ENCODE data around the gene MEIOB. TPM values are rescaled to one million over a fixed set of nuclear protein-coding genes. Genes with fewer than 3 reads are reported as not detected.

Gene MEIOB
- total RNA-seq, 1 donor from 2014 or later, result 3.7 TPM

GRCh38 chr16:1917056-1917664 is 45.2 kb upstream of the MEIOB start:
- TF ChIP-seq EZH2 (IDR thresholded peaks at IDR 0.05) (no peak), CTCF (IDR thresholded peaks at IDR 0.05) (no peak), EZH2phosphoT487 (IDR thresholded peaks at IDR 0.05) (no peak)
- Mint-ChIP-seq H3K27ac (no peak overlapping the region), H3K9me3 (no peaks in the 10 kb centered on the region), H3K36me3 (no peaks in the 10 kb centered on the region), H3K4me1 (peaks cover 20% of the 10 kb centered on the region), H3K27me3 (ENCODE audit: insufficient read depth, low read depth) (peaks cover 53% of the 10 kb centered on the region), H3K4me3 (peak overlapping the region; percentile 55)
- Histone ChIP-seq H3K36me3 (no peaks in the 10 kb centered on the region), H4K20me1 (ENCODE audit: low read depth) (peaks cover 25% of the 10 kb centered on the region), H2AFZ (replicated peaks) (no peak overlapping the region), H3K4me3 (peak overlapping the region; percentile 40), H3K9ac (no peak overlapping the region), H3F3A (ENCODE audit: low read depth) (peaks cover 31% of the 10 kb centered on the region), H3K27ac (no peak overlapping the region), H3K9me3 (ENCODE audit: low read depth) (no peaks in the 10 kb centered on the region), H3K4me2 (peak overlapping the region; percentile 69), H3K27me3 (peaks cover 67% of the 10 kb centered on the region), H3K79me2 (ENCODE audit: low read depth) (no peaks in the 10 kb centered on the region), H3K4me1 (peaks cover 49% of the 10 kb centered on the region)
- DNase-seq (ENCODE audit: low spot score), result peak; percentile 30

- DNase-seq (ENCODE audit: low spot score), result peak; percentile 82
- no peak overlapping the region for H3K27ac Mint-ChIP-seq
- H2AFZ ChIP-seq (replicated peaks), result no peak overlapping the region
- peaks cover 31% of the 10 kb centered on the region for H3F3A ChIP-seq (ENCODE audit: low read depth)
- H3K9me3 ChIP-seq (ENCODE audit: low read depth), result no peaks in the 10 kb centered on the region
- peaks cover 53% of the 10 kb centered on the region for H3K27me3 Mint-ChIP-seq (ENCODE audit: insufficient read depth, low read depth)
- no peaks in the 10 kb centered on the region for H3K9me3 Mint-ChIP-seq
- H3K9ac ChIP-seq, result no peak overlapping the region
- H3K79me2 ChIP-seq (ENCODE audit: low read depth), result no peaks in the 10 kb centered on the region
- no peaks in the 10 kb centered on the region for H3K36me3 Mint-ChIP-seq
- peaks cover 62% of the 10 kb centered on the region for H3K27me3 ChIP-seq
- peak overlapping the region; percentile 55 for H3K4me3 Mint-ChIP-seq
- no peaks in the 10 kb centered on the region for H3K36me3 ChIP-seq
- no peak for TF ChIP-seq EZH2 (IDR thresholded peaks at IDR 0.05)
- no peak for TF ChIP-seq CTCF (IDR thresholded peaks at IDR 0.05)
- no peak for TF ChIP-seq EZH2phosphoT487 (IDR thresholded peaks at IDR 0.05)
- H4K20me1 ChIP-seq (ENCODE audit: low read depth), result peaks cover 25% of the 10 kb centered on the region
- no peak overlapping the region for H3K27ac ChIP-seq
- peak overlapping the region; percentile 69 for H3K4me2 ChIP-seq
- peak overlapping the region; percentile 1 for H3K4me3 ChIP-seq
- peaks cover 20% of the 10 kb centered on the region for H3K4me1 Mint-ChIP-seq
- peaks cover 49% of the 10 kb centered on the region for H3K4me1 ChIP-seq
These were observed 44.7 kb upstream of the MEIOB start for GRCh38 chr16:1916640-1916990.

- Mint-ChIP-seq H3K27me3 (ENCODE audit: insufficient read depth, low read depth) (peaks cover 46% of the 10 kb centered on the region), H3K36me3 (no peaks in the 10 kb centered on the region), H3K4me3 (peak overlapping the region; percentile 13), H3K9me3 (no peaks in the 10 kb centered on the region), H3K4me1 (peaks cover 16% of the 10 kb centered on the region), H3K27ac (no peak overlapping the region)
- Histone ChIP-seq H3K9ac (no peak overlapping the region), H3K27me3 (peaks cover 56% of the 10 kb centered on the region), H4K20me1 (ENCODE audit: low read depth) (peaks cover 25% of the 10 kb centered on the region), H2AFZ (replicated peaks) (no peak overlapping the region), H3K4me1 (peaks cover 49% of the 10 kb centered on the region), H3K36me3 (no peaks in the 10 kb centered on the region), H3F3A (ENCODE audit: low read depth) (peaks cover 25% of the 10 kb centered on the region), H3K27ac (no peak overlapping the region), H3K79me2 (ENCODE audit: low read depth) (no peaks in the 10 kb centered on the region), H3K9me3 (ENCODE audit: low read depth) (no peaks in the 10 kb centered on the region), H3K4me3 (no peak overlapping the region), H3K4me2 (peak overlapping the region; percentile 69)
- no peak for TF ChIP-seq EZH2 (IDR thresholded peaks at IDR 0.05)
- TF ChIP-seq CTCF (IDR thresholded peaks at IDR 0.05), result no peak
- no peak for TF ChIP-seq EZH2phosphoT487 (IDR thresholded peaks at IDR 0.05)
- peak; percentile 37 for DNase-seq (ENCODE audit: low spot score)
These were observed 44.0 kb upstream of the MEIOB start for GRCh38 chr16:1915732-1916639.
